Measurements from ENCODE around the gene CD22.
"Not testable (repeated sequence)": the region's sequence is repeated elsewhere in the genome, so short reads cannot be mapped to it uniquely, and the experiment has no call there.

DNA sequence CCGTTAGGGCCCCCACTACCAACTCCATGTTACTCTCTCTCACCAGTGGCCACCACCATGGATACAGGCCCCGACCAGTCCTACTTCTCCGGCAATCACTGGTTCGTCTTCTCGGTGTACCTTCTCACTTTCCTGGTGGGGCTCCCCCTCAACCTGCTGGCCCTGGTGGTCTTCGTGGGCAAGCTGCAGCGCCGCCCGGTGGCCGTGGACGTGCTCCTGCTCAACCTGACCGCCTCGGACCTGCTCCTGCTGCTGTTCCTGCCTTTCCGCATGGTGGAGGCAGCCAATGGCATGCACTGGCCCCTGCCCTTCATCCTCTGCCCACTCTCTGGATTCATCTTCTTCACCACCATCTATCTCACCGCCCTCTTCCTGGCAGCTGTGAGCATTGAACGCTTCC lies 29.8 kb downstream of the CD22 start:
- TF ChIP-seq CTCF (conservative IDR thresholded peaks at IDR 0.05; ENCODE audit: low read depth, low read length); EZH2 (IDR thresholded peaks at IDR 0.05; ENCODE audit: borderline replicate concordance, low read depth, low read length, poor library complexity, severe bottlenecking): not testable (repeated sequence)
